HG03378 (cell line): ENCODE results near the gene OR5B17.
"Not testable (repeated sequence)": the region's sequence is repeated elsewhere in the genome, so short reads cannot be mapped to it uniquely, and the experiment has no call there.

Source experiments
- ATAC-seq: cut with Tn5 transposase; IDR thresholded peaks from one replicate; pipeline ENCODE4 v1.9.1; 2021; ENCODE audit warnings: mild to moderate bottlenecking, moderate library complexity; ENCODE audit not compliant: unreplicated experiment

The OR5B17 gene

DNA sequence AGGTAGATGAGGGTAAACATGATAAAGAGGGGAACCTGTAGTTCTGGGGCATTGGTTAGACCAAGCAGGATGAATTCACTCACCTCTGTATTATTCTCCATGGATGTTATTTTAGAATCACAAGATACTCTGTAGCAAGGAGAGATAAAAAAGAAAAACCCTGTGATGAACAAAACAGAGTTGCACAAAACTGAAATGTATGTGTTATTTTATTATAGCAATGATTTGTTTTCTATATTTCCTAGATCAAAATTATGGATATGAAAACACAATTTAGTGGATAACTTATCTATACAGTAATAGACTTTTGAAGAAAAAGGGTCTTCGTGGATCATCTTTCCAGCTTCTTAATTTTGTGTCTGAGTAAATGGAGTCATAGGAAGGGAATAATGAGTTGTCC, at the start of gene OR5B17:
OR5B17 (minus strand) TSS at position 101 of the 400 bp plus-strand sequence; CDS start at position 101, 0 bp downstream.
- ATAC-seq, result no peak

DNA sequence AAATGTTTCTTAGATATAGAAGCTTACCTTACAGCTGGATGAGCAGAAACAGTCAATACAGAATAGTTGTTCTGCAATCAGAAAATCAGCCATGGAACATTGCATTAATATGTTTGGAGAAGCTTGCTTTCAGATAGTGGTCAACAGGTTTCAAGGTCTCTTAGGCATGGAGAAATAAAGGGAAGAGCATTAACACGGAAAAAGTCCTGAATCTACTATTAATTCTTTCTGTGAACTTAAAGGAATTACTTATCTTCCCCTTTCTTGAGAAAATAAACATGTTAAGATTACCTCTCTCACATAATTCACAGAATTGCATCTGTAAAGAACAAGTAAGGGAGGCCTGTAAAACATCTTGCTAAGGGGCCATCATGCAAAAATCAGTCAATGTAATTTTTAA, 47.9 kb upstream of the OR5B17 start, which contains the start of gene OR5B3:
OR5B3 (minus strand) TSS at position 101 of the 400 bp plus-strand sequence. CDS start 3,465 bp downstream, outside the sequence.
- ATAC-seq, result no peak

- not testable (repeated sequence) for ATAC-seq
Measured at GRCh38 chr11:58399622-58400021, 40.8 kb upstream of the OR5B17 start.

GRCh38 chr11:58395581-58395980, 36.7 kb upstream of the OR5B17 start:
- ATAC-seq, result no peak

DNA sequence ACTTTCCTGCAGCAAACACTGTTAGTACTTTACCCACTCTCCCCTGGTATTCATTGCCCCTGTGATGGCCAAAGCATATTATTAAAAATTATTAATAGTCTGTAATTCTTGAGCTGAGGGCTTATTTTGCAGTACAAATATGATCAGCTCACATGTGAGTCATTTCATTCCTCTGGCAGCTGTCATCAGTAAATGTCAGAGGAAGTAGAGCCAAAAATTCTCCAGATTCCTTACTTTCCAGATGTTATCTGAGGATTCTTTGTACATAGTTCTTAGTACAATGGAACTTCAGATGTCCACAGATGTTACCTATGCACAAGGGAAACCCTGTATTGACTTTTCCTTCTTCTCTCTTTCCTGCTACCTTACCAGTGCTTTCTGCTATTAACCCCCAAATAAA, 35.3 kb upstream of the OR5B17 start:
- no peak for ATAC-seq

GRCh38 chr11:58392746-58393145, 33.9 kb upstream of the OR5B17 start:
- ATAC-seq, result no peak

DNA sequence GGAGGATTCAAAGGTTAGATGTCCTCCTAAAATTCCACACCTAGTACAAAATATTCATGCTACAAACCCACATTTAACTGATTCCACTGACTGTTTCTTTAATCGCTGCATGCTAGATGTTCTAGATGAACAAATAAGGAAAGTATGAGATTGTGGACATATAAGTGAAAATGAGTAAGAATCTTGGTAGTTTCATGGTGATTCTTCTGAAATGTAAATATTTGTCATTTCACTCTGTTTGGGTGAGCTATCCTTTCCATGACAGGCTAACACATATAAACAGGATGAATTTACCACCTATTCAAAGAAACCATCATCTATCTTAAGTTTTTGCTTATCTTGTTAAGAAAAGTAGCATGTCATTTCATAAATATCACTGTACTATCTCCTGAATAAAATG, 33.0 kb upstream of the OR5B17 start:
- no peak for ATAC-seq

DNA sequence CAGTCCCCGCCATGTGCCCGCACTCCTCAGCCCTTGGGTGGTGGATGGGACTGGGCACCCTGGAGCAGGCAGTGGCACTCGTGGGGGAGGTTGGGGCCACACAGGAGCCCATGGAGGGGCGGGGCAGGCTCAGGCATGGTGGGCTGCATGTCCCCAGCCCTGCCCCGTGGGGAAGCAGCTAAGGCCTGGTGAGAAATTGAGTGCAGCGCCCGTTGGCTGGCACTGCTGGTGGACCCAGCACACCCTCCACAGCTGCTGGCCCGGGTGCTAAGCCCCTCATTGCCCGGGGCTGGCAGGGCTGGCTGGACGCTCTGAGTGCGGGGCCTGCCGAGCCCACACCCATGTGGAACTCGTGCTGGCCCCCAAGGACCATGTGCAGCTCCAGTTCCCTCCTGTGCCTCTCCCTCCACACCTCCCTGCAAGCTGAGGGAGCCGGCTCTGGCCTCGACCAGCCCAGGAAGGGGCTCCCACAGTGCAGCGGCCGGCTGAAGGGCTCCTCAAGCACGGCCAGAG, 31.7 kb upstream of the OR5B17 start:
- no peak for ATAC-seq

GRCh38 chr11:58354727-58355126, 4.1 kb downstream of the OR5B17 start:
- no peak for ATAC-seq

- no peak for ATAC-seq
Measured at GRCh38 chr11:58345204-58345603, 13.7 kb downstream of the OR5B17 start.

GRCh38 chr11:58334708-58335107, 24.2 kb downstream of the OR5B17 start:
- no peak for ATAC-seq

DNA sequence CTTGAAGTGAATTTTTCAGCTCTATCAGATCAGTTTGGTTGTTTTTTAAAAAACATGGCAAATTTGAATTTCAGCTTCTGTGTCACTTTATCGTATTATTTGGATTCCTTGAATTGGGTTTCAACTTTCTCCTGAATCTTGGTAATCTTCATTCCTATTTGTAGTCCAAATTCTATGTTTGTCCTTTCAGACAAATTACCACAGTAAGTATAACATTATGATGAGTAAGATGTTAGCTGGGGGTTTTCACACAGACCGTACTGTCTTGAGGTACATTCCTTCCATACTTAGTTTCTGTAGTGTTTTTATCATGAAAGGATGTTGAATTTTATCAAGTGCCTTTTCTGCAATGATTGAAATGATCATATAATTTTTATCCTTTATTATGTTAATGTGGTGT, 28.0 kb downstream of the OR5B17 start:
- no peak for ATAC-seq

- no peak for ATAC-seq
Measured at GRCh38 chr11:58318532-58318931, 40.3 kb downstream of the OR5B17 start.

DNA sequence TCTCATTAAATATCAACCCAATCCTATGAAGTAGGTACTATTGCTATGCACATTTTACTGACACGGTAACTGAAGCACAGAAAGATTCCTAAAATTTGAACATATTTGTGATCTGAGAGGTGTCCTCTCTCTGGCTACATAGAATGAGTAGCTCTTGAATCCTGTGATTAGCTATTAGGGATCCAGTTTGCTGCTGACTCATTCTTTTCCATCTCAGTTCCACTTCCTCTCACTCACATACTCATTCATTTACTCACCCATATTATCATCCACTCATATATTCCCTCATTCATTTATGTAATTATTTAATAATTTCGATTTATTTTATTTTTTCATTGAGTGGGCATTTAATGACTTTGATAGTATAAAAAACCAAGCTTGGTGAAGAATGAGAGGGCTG, 42.7 kb downstream of the OR5B17 start:
- ATAC-seq, result no peak
